ENCODE measurements around the gene ATG5.

Gene ATG5

GRCh38 chr6:106325336-106326178 is at the start of gene ATG5:
ATG5 (minus strand) TSS chr6:106325760; CDS start chr6:106316208, 9,552 bp downstream.
- peak; percentile 98 to 99 for DNase-seq (ENCODE audit: low read depth in 2 of 2)

- DNase-seq (ENCODE audit: low read depth in 2 of 2), result no peak
Measured at GRCh38 chr6:106373502-106374239, 48.1 kb upstream of the ATG5 start.

GRCh38 chr6:106372838-106373501 is 47.4 kb upstream of the ATG5 start:
- DNase-seq (ENCODE audit: low read depth in 2 of 2), result no peak

- DNase-seq (ENCODE audit: low read depth in 2 of 2), result no peak
Measured at GRCh38 chr6:106370639-106371038, 45.1 kb upstream of the ATG5 start.

DNA sequence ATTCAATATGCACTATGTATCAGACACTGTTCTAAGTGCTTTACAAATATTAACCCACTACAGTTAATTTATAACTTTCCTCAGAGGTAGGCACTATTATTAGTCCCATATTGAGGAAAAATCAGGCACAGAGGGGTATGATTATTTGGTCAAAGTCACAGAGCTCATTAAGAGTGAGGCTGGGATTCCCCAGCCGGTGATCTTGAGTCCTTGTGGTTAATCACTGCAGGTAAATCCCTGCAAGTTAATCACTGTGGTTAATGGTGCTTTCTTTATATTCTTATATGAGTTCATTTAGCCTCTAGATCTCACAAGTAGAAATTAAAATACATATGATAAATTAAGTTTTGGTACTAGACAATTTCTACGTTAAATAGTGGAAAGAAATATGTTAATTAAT is 44.2 kb upstream of the ATG5 start:
- no peak for DNase-seq (ENCODE audit: low read depth in 2 of 2)

DNA sequence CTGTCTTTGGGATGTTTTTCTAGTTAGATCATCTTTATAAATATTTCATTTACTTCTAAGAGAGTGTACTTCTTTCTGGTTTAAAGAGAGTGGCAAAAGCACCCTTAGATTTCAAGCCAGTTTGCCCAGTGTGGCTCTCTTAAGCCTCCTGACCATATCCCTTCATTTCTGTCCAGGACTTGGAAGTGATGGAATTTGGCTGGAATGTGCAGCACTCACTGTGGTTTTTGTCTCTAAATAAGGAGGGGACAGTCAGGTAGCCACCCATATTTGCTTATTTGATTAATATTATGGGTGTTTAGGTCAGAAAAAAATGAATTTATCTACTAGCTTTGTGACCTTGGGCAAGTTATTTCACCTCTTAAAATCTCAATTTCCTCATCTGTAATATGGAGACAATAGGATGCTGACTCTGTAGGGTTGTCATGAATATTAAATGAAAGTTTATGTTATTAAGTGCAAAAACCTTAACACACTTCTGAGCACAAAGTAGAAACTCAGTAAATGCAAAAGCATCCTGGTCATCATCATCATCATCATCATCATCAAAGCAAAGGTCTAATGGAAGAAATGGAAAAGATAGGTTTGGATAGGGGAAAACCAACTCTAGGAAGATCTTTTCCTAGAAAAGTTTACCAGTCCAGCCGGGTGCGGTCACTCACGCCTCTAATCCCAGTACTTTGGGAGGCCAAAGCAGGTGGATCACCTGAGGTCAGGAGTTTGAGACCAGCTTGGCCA is 38.0 kb upstream of the ATG5 start:
- no peak for DNase-seq (ENCODE audit: low read depth in 2 of 2)

- no peak for DNase-seq (ENCODE audit: low read depth in 2 of 2)
Measured at GRCh38 chr6:106360989-106361430, 35.5 kb upstream of the ATG5 start.

DNA sequence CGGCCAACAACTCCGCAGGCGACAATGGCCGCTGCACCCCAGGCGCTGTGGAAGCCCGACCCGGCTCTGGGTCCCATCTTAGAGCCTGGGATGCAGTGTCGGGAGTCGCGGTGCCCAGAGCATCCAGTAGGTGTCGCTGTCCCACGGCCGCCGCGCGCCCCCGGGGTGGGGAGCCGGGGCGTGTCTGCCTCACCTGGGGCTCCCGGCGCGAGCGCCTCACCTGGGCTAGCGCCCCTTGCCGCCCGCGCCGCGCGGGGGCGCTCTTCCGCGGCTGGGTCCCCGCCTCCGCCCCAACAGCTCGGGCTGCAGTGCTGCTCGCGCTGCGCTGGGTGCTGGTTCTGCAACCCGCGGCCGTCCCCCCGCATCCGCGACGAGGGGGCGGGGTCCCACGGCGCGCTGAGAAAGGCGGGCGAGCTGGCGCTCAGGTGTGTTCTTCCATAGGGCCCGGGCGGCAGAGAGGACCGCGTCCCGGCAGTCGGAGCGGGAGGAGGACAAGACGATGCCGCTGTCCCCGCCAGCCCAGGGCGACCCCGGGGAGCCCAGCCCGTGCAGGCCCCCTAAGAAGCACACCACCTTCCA is 34.9 kb upstream of the ATG5 start, which contains the start of gene CRYBG1:
Gene CRYBG1 (plus strand): TSS at position 308 of the 579 bp plus-strand sequence. CDS start 192 bp downstream, at position 500.
- DNase-seq (ENCODE audit: low read depth in 2 of 2), result peak; percentile 18 to 49

GRCh38 chr6:106359959-106360409 is 34.4 kb upstream of the ATG5 start:
- no peak for DNase-seq (ENCODE audit: low read depth in 2 of 2)

GRCh38 chr6:106356378-106356777 is 30.8 kb upstream of the ATG5 start:
- DNase-seq (ENCODE audit: low read depth in 2 of 2), result no peak

- DNase-seq (ENCODE audit: low read depth in 2 of 2), result no peak
Measured at GRCh38 chr6:106347219-106347618, 21.7 kb upstream of the ATG5 start.

DNA sequence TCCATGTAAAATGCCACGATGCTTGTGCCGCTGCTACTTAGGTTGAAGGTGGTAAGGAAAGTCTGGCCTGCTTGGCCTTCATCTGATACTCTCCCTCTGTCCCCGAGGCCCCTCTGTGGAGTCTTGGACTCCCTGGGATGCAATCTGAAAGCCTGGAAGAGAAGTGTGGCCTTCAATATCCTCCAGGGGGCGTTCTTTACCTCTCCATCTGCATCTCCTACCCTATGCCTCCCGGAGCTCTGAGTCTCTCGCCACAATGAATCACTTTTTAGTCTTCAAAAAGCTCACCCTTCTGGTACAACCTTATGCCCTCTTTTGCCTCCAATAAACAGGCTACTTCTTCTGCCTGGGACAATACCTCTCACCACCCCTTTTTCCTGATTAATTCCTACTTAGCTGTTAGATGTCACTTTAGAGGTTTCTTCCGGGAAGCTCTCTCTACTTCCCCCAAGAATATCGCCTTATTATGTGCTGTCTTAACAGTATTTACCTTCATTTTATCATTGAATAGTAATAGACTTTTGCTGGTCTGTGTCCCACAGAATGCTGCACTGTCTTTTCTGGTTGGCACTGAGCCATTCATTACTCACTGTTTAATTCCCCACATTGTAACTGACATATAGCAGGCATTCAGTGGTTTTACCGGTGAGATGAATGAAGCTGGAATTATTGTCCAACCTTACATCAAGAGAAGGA is 13.9 kb upstream of the ATG5 start:
- no peak for DNase-seq (ENCODE audit: low read depth in 2 of 2)

DNA sequence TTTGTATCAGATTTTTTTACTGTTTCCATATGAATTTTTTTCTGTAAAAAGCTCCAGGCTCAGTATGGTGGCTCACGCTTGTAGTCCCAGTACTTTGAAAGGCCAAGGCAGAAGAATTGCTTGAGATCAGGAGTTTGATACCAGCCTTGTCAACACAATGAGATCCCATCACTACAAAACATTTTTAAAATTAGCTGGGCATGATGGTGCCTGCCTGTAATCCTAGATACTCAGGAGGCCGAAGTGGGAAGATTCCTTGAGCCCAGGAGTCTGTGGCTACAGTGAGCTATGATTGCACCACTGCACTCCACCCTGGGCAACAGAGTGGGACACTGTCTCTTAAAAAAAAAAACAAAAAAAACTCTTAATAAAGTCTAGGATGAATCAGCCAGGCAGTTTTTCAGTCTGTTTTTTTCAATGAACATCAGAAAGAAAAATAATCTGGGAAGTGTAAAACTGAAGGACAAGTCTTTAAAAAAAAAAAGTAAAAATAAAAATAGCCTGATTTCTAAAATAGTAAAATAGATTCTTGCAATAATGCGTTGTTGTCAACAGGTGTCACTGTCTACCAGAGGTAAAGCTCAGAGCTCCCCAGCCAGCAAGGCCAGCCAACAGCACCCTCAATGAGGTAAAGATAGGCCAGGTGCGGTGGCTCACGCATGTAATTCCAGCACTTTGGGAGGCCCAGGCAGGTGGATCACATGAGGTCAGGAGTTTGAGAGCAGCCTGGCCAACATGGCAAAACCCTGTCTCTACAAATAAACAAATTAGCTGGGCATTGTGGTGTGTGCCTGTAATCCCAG is 9.3 kb upstream of the ATG5 start:
- peak; percentile 8 to 15 for DNase-seq (ENCODE audit: low read depth in 2 of 2)

GRCh38 chr6:106324726-106325335 is 729 bp downstream of the ATG5 start:
- no peak for DNase-seq (ENCODE audit: low read depth in 2 of 2)

DNA sequence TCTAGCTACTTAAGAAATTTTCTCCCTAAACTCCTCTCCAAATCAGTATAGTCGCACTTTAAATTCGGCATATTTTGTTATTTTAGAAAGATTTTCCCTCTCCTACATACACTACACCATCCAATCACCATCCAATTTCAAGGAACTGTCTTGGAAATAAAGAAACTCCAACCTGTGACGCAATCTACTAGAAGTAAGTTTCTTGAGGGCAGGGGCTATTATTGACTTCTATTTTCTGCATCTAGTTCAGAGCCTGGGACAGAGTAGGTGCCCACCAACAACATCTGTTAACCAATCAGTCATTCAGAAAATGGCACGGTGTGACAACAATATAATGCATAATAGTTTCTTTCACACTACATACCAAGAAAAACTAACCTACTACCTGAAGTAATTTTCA is 3.6 kb downstream of the ATG5 start:
- no peak for DNase-seq (ENCODE audit: low read depth in 2 of 2)

DNA sequence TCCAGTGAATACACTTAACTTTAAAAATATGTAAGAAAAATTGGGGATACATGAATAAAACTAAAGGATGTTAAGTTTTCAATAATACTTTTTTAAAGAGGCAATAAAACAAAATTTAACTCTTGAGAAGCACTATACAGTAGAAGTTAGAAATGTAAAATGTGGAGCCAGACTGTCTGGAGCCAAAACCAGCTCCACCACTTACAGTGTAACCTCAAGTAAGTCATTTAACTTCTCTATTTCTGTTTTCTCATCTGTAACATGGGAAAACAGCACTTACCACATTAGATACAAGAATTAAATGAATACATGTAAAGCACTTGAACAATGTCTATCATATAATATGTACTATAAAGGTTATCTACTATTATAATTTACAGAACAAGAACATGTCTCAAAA is 6.7 kb downstream of the ATG5 start:
- no peak for DNase-seq (ENCODE audit: low read depth in 2 of 2)

DNA sequence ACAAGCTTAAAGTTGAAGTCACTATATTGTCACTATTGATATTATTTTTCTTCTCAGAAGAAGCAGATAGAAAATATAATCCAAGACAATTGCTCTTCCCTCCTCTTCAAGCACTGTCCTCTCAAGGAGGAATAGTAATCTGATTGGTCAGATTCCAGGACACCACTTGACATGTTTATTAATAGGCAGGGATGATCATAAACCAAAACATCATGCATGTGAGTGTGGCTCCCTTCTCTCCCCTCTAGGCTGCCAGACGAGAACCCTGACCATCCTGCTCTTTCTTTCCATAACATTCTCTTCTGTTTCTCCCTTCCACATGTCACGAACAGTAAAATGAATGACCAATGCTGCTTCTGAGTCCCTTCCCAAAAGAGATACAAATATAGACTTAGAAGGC is 7.5 kb downstream of the ATG5 start:
- DNase-seq (ENCODE audit: low read depth in 2 of 2), result no peak

GRCh38 chr6:106316375-106316766 is 9.2 kb downstream of the ATG5 start:
- no peak for DNase-seq (ENCODE audit: low read depth in 2 of 2)

DNA sequence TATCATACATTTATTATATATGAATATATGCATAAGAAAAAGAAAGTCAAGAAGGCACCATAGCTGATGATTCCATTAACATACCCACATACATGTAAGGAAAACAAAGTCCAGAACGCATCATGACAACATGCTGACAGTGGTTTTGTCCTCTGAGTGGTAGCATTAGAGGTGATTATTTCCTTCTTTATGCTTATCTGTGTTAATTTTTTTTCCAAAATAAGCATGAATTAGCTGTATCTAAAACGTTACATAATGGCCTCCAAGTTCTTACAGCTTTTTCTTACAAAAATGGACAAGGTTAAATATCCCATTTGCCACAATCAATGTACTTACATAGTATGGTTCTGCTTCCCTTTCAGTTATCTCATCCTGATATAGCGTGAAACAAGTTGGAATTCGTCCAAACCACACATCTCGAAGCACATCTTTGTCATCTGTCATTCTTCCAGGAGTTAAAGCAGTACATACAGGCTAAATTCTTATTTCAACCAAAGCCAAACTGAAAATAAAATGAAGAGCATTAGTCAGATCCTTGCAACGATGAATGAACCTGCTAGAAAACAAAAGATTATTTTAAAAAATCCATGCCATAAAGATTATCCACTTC is 9.7 kb downstream of the ATG5 start:
- no peak for DNase-seq (ENCODE audit: low read depth in 2 of 2)
